HepG2 (cell line): ENCODE data around the gene ATP6V1G2.

Source experiments
- FOXK2 ChIP-seq: fragments of 450-650 bp; IDR thresholded peaks from 2 replicates; pipeline ENCODE4 v1.6.1; 2016
- IRX3 ChIP-seq: sonication (generic); formaldehyde crosslinking; IDR thresholded peaks from 2 replicates; pipeline ENCODE4 v1.8.1; 2023; ENCODE audit warnings: mild to moderate bottlenecking, low read depth, missing genetic modification reagents, borderline replicate concordance
- SRF ChIP-seq: IDR thresholded peaks from 2 replicates; pipeline ENCODE4 v1.6.1; 2011; ENCODE audit warnings: mild to moderate bottlenecking, low read depth, low read length, moderate library complexity
- TF ChIP-seq, protein P1 (sequence below): sonication (generic); formaldehyde crosslinking; IDR thresholded peaks from 2 replicates; pipeline ENCODE4 v1.4.0; 2020; ENCODE audit warnings: missing genetic modification reagents
- TF ChIP-seq, protein P2 (sequence below): sonication (generic); formaldehyde crosslinking; IDR thresholded peaks from 2 replicates; pipeline ENCODE4 v1.4.0; 2020; ENCODE audit warnings: missing genetic modification reagents

DNA sequence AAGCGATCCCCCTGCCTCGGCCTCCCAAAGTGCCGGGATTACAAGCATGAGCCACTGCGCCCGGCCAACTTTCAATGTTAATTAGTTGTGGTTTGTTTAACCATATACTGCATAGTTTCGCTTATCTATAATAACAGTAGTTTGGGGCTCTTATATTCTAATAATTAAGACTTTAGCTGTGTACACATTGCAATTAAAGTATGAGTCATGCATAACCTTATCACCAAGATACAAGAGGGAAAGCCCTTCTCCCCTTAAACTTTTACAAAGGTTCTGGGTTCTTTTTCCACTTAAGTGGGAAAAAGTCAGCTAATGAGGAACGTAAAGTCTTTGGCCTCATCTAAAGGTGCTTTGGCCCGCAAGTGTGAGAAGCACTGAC lies 20.9 kb downstream of the ATP6V1G2 start:
- TF ChIP-seq SRF (no peak), IRX3 (CRISPR knock-in tag) (no peak), FOXK2 (no peak)
- TF ChIP-seq, protein P1, sequence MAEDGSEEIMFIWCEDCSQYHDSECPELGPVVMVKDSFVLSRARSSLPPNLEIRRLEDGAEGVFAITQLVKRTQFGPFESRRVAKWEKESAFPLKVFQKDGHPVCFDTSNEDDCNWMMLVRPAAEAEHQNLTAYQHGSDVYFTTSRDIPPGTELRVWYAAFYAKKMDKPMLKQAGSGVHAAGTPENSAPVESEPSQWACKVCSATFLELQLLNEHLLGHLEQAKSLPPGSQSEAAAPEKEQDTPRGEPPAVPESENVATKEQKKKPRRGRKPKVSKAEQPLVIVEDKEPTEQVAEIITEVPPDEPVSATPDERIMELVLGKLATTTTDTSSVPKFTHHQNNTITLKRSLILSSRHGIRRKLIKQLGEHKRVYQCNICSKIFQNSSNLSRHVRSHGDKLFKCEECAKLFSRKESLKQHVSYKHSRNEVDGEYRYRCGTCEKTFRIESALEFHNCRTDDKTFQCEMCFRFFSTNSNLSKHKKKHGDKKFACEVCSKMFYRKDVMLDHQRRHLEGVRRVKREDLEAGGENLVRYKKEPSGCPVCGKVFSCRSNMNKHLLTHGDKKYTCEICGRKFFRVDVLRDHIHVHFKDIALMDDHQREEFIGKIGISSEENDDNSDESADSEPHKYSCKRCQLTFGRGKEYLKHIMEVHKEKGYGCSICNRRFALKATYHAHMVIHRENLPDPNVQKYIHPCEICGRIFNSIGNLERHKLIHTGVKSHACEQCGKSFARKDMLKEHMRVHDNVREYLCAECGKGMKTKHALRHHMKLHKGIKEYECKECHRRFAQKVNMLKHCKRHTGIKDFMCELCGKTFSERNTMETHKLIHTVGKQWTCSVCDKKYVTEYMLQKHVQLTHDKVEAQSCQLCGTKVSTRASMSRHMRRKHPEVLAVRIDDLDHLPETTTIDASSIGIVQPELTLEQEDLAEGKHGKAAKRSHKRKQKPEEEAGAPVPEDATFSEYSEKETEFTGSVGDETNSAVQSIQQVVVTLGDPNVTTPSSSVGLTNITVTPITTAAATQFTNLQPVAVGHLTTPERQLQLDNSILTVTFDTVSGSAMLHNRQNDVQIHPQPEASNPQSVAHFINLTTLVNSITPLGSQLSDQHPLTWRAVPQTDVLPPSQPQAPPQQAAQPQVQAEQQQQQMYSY (CRISPR knock-in tag) = no peak
- TF ChIP-seq, protein P2, sequence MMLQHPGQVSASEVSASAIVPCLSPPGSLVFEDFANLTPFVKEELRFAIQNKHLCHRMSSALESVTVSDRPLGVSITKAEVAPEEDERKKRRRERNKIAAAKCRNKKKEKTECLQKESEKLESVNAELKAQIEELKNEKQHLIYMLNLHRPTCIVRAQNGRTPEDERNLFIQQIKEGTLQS (CRISPR knock-in tag) = no peak
